GM18498 (cell line): ENCODE data around the gene ST7.
"Not testable (repeated sequence)": the region's sequence is repeated elsewhere in the genome, so short reads cannot be mapped to it uniquely, and the experiment has no call there.

Experiments used
- ATAC-seq: cut with Tn5 transposase; IDR thresholded peaks from one replicate; pipeline ENCODE4 v1.9.1; 2021; ENCODE audit warnings: mild to moderate bottlenecking, moderate library complexity; ENCODE audit not compliant: unreplicated experiment

The ST7 gene

GRCh38 chr7:117088623-117089194 lies 135.4 kb downstream of the ST7 start:
- no peak for ATAC-seq

- no peak for ATAC-seq
Measured at GRCh38 chr7:117090791-117091190, 137.5 kb downstream of the ST7 start.

DNA sequence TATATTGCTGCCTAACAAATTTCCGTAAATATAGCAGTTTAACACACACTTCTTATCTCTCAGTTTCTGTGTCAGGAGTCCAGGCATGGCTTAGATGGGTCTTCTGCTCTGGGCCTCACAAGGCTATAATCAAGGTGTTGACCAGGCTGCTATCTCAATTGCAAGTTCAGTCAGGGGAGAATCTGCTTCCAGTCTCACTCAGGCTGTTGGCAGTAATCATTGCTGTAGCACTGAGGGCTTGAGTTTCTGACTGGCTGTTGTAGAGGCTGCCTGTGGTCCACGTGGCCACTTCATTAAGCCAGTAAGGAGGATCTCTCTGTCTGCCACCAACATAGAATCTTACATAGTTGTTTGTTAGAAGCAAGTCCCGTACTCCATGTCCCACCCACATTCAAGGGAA lies 138.4 kb downstream of the ST7 start:
- ATAC-seq, result no peak

DNA sequence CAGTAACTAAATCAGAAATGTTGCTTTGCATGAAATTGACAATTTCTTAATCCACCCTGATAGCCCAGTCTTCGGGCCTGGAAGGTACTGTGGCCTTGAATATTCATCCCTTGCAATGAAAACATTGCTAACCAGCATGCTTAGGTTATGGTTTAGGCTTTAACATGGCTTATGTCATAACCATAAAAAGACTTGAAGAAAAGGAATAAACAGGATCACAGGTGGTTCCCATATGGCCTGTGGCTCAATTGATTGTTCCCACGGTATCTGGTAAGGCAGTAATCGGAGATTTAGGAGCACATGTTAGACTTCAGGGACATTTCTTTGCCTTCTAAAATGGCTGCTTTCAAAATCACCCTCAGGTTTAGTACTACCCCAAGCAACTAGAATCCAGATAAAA lies 139.5 kb downstream of the ST7 start:
- ATAC-seq, result no peak

- ATAC-seq, result no peak
Measured at GRCh38 chr7:117094457-117094856, 141.2 kb downstream of the ST7 start.

DNA sequence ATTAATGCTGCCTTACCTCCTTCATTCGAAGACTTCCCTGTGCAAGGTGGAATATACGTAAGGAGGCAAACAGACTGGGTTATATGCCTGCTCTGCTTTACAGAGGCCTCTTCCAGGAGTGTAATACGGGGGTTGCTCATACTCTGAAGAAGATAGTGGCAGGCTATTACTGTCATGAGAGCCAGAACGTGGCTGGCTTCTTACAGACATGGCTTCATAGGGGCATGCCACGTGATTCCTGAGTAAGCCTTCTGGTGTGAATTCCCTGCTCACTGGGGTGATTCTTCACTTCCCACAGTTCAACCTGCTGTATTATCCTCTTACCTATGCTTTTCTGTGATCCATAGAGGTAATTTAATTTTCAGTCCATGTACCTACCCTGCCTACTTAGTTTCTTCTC lies 141.8 kb downstream of the ST7 start:
- no peak for ATAC-seq

- no peak for ATAC-seq
Measured at GRCh38 chr7:117096330-117096729, 143.0 kb downstream of the ST7 start.

GRCh38 chr7:117096942-117097341 lies 143.6 kb downstream of the ST7 start:
- ATAC-seq, result no peak

GRCh38 chr7:117097860-117098259 lies 144.6 kb downstream of the ST7 start:
- no peak for ATAC-seq

- ATAC-seq, result no peak
Measured at GRCh38 chr7:117098457-117098856, 145.2 kb downstream of the ST7 start.

- no peak for ATAC-seq
Measured at GRCh38 chr7:117101026-117101425, 147.7 kb downstream of the ST7 start.

GRCh38 chr7:117110480-117111315 lies 157.4 kb downstream of the ST7 start:
- ATAC-seq, result peak; percentile 95

- no peak for ATAC-seq
Measured at GRCh38 chr7:117111535-117111934, 158.2 kb downstream of the ST7 start.

GRCh38 chr7:117112640-117113039 lies 159.3 kb downstream of the ST7 start:
- no peak for ATAC-seq

GRCh38 chr7:117113871-117114270 lies 160.6 kb downstream of the ST7 start:
- ATAC-seq, result no peak

- ATAC-seq, result no peak
Measured at GRCh38 chr7:117114272-117114671, 161.0 kb downstream of the ST7 start.

DNA sequence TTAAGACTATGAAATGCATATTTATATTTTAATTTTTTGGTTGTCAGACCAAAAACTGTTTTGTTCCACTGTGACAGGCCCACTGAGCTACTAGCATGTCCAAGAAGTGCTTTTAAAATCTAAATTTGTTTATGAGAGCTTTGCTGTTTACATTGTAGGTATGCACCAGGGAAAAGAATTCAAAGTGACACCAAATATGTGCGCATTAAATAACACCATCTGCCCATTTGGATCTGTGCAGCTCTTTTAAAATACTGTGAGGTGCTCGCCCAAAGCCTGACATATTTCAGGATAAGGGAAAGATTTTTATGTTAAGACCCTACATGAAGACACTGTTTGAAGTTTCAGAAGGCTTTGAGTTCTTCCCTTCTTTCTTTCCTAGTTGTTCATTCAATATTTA lies 162.9 kb downstream of the ST7 start:
- ATAC-seq, result no peak

GRCh38 chr7:117117172-117117571 lies 163.9 kb downstream of the ST7 start:
- no peak for ATAC-seq

DNA sequence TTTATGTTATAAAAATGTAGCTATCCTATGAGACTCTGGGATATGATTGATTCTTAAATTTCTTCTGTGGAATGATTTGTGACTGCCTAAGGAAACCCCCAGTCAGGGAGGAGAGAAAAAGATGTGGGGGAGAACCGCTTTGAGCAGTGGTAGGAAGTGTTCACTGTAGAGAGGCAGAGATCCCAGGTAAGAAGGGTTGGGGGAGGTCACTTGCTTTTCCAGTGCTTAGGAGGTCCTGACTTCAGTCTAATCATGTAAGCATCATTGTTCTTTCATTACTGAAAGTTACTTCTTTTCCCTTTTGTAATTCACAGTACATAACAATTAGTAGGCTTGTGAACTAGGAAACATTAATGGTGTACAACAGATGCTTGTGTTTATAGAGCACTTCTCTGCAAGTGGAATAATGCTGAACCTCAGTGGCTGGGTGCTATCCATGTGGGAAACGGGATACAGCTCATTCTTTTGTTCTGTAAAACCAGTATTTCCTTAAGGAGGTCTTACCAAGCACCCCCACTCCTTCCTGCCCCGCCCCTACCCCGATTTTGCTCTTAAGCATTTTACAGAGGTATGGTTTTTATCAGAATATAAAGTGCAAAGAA lies 165.4 kb downstream of the ST7 start:
- ATAC-seq, result no peak

DNA sequence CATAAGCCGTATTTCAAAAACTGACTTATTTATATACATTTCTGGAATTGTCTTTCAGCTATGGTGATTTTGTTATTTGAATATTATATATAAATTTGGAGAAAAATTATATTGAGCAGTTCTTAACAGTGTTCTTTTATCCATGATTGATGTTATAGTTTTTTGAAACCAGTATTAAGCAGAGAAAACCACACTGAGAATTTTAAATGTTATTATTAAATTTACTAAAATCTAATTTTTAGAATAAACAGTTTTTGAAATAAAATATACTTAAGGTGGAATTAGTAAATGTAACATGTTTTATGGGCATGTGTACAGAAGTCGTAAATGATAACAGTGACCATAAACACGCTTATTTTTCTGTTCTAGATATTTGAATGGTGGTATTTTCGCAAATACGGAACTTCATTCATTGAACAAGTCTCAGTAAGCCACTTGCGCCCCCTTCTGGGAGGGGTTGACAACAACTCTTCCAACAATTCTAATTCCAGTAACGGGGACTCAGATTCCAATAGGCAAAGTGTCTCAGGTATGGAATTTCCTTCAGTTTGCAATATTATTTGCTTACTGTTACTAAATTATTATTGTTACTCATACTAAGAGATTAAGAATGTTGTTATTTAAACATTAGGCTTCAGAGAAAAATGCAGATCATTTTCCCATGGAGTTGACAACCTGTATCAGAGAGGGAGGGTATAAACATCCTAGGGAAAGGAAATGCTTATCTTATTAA lies 166.1 kb downstream of the ST7 start:
- peak; percentile 53 for ATAC-seq

GRCh38 chr7:117120321-117120720 lies 167.0 kb downstream of the ST7 start:
- not testable (repeated sequence) for ATAC-seq

- ATAC-seq, result not testable (repeated sequence)
Measured at GRCh38 chr7:117122036-117122435, 168.7 kb downstream of the ST7 start.
